Liver (tissue), 3 donors: Measurements from ENCODE around the gene CDCA3.

Experiments
- HNF4A ChIP-seq, 2 donors: conservative IDR thresholded peaks; 2 replicates each; pipeline ENCODE4 v1.6.1; 2016; ENCODE audit warnings: antibody characterized with exemption in 2 of 2, mild to moderate bottlenecking in 2 of 2
- HNF4G ChIP-seq: IDR thresholded peaks from 2 replicates; pipeline ENCODE4 v1.6.1; 2016; ENCODE audit warnings: antibody characterized with exemption
- JUND ChIP-seq, 2 donors: IDR thresholded peaks; 2 replicates each; pipeline ENCODE4 v1.6.1; 2016; ENCODE audit warnings: antibody characterized with exemption in 2 of 2
- TF ChIP-seq, protein P1 (sequence below): fragments of 150-350 bp; IDR thresholded peaks from 2 replicates; pipeline ENCODE4 v1.5.1; 2017; ENCODE audit warnings: improper control_type of control experiment, low read depth, low read length; ENCODE audit not compliant: missing input control
- TF ChIP-seq, protein P2 (sequence below): IDR thresholded peaks from 2 replicates; pipeline ENCODE4 v1.6.1; 2016; ENCODE audit warnings: antibody characterized with exemption
- donor health status: healthy.
- donor health status: healthy.

- TF ChIP-seq, protein P1, sequence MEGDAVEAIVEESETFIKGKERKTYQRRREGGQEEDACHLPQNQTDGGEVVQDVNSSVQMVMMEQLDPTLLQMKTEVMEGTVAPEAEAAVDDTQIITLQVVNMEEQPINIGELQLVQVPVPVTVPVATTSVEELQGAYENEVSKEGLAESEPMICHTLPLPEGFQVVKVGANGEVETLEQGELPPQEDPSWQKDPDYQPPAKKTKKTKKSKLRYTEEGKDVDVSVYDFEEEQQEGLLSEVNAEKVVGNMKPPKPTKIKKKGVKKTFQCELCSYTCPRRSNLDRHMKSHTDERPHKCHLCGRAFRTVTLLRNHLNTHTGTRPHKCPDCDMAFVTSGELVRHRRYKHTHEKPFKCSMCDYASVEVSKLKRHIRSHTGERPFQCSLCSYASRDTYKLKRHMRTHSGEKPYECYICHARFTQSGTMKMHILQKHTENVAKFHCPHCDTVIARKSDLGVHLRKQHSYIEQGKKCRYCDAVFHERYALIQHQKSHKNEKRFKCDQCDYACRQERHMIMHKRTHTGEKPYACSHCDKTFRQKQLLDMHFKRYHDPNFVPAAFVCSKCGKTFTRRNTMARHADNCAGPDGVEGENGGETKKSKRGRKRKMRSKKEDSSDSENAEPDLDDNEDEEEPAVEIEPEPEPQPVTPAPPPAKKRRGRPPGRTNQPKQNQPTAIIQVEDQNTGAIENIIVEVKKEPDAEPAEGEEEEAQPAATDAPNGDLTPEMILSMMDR: no peak
- no peak for TF ChIP-seq HNF4G
- TF ChIP-seq, protein P2, sequence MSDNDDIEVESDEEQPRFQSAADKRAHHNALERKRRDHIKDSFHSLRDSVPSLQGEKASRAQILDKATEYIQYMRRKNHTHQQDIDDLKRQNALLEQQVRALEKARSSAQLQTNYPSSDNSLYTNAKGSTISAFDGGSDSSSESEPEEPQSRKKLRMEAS: no peak
- TF ChIP-seq HNF4A (conservative IDR thresholded peaks at IDR 0.05): no peak
- TF ChIP-seq JUND (IDR thresholded peaks at IDR 0.05): no peak
Measured at GRCh38 chr12:6849976-6850560, 1.0 kb downstream of the CDCA3 start.
